Esophagus mucosa (tissue), 1 donor: Measurements from ENCODE around the gene RSL24D1. TPM values are rescaled to one million over a fixed set of nuclear protein-coding genes. Genes with fewer than 3 reads are reported as not detected.

Source experiments
- ATAC-seq: fragments of 200-7000 bp; cut with Tn5 transposase; one replicate; pipeline ENCODE4 v1.9.1; 2020
- total RNA-seq: library from RNA; stranded (reverse); gene quantifications from one replicate; pipeline ENCODE4 v1.2.4, GENCODE V29; 2023
- donor health status: DM: yes; HTN: yes; CAD: no.

Gene RSL24D1
- total RNA-seq: 47.7 TPM

DNA sequence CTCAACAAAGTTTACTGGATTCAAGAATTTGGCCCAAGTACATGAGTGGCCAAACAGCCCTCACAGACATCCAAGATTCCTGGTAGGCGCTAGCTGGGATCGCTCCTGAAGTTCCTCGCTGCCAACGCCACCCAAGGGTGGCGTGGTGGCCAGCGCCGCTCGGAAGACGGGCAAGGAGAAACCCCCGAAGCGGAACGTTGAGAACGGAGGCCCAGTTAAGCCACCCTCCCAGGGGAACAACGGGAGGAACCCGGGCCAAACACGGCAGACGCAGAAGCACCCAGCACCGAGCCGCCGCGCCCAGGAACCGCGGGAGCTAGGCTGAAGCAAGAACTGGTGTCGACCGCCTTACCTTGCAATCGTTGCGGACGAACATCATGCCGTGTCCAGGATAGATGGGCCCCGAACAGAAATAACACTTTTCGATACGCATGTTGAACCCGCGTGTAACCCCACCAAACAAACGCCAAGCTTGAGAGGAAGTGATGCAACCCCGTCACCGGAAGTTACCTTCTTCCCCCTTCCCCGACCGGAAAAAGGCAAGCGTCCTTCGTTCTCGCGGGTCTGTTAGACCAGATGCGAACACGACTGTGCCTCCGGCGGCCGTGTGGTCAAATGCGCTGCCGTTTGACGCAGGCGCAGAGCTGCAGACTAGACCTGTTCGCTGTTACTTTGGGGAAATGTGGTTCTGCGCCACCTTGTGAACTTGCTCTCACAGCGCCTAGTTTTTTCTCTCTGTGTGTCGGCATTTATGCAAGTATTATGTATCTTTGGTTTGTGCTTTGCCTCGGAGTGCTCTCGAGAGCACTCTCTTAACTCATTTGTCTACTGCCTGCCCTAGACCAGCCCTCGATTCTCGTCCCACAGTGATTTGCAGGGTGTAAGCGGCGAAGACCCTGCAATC, at the start of gene RSL24D1:
Gene RSL24D1 (minus strand): TSS at position 484 of the 904 bp plus-strand sequence. CDS start 51 bp downstream, at position 433.
- peak; percentile 99 for ATAC-seq

GRCh38 chr15:55245059-55245458, 48.3 kb upstream of the RSL24D1 start:
- ATAC-seq: no peak

DNA sequence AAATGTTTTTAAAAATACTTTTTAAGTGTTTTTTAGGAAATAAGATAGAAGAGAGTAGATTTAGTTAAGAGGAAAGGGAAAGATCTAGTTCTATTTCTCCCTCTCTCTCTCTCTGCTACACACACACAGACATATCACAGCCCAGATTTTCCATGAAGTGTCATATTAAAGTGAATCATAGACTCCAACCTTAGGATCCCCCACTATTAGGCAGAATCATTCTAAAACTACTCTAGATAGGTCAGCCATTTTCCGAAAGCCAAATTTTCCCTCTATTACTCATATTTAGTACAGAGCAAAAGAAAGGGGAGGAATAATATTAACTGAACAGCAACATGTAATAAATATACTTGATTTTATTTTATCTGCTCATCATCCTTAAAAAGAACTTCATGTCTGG, 45.1 kb upstream of the RSL24D1 start:
- no peak for ATAC-seq

GRCh38 chr15:55241186-55241585, 44.4 kb upstream of the RSL24D1 start:
- ATAC-seq: no peak

GRCh38 chr15:55240125-55240760, 43.5 kb upstream of the RSL24D1 start:
- no peak for ATAC-seq

- no peak for ATAC-seq
These were observed 42.8 kb upstream of the RSL24D1 start for GRCh38 chr15:55239440-55240124.

GRCh38 chr15:55238877-55239276, 42.1 kb upstream of the RSL24D1 start:
- ATAC-seq: peak; percentile 47

GRCh38 chr15:55237219-55238130, 40.7 kb upstream of the RSL24D1 start:
- no peak for ATAC-seq

- no peak for ATAC-seq
These were observed 38.9 kb upstream of the RSL24D1 start for GRCh38 chr15:55235546-55236036.

- ATAC-seq: no peak
These were observed 38.0 kb upstream of the RSL24D1 start for GRCh38 chr15:55234800-55235104.

GRCh38 chr15:55234104-55234799, 37.5 kb upstream of the RSL24D1 start:
- no peak for ATAC-seq

DNA sequence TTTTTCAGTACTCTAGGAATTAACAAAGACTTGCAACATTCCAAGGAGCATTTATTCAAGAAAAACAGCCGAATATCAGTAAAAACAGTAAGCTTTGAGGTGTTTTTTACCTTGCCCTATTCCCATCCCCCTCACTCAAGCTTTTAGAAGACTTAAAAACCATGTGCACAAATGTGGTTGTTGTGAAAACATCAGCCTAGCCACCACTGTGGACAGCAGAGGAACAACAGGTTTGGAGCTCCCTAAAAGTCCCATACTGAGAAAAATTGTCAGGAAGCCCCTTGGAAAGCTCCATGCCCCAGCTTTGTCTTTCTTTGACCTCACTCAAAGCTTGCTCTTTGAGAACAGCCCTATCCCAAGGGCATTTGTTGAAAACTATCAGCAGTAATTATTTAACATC, 34.7 kb upstream of the RSL24D1 start:
- no peak for ATAC-seq

- ATAC-seq: no peak
These were observed 34.2 kb upstream of the RSL24D1 start for GRCh38 chr15:55230953-55231352.

GRCh38 chr15:55230051-55230670, 33.4 kb upstream of the RSL24D1 start:
- ATAC-seq: no peak

DNA sequence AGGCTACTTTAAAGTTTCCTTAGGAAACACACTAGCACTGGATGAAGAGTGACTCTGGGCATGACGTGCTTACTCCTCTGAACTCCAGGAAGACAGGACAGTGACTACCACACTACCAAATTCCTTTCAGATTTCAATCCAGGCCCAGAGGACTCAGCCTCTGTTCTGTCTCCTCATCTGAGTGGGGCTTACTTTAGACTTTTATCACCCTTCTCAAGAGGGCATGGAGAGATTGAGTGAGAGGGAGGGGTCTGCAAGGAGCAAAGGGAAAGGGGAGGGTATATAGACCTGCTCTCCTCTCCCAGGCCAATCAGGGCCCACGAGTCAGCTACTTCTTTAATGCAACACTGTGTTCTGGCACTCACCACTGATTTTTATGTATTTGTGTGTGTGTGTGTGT, 29.4 kb upstream of the RSL24D1 start:
- no peak for ATAC-seq

DNA sequence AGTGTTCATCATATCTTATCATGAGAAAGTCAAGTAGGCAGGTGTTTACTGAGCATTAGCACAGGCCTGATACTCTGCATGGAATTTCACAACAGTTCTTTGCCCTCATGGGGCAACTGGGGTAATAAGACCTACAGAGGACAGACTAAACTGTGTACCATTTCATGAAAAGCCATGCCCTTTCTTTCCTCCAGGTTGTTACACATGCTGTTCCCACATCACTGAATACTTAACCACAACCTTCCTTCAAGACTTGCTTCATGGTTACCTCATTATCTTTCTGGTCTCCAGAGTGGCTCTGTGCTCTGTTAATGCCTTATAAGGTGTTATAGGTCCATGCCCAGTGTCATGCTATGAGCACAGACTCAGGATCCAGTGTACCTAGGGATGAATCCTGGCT, 28.2 kb upstream of the RSL24D1 start:
- no peak for ATAC-seq

DNA sequence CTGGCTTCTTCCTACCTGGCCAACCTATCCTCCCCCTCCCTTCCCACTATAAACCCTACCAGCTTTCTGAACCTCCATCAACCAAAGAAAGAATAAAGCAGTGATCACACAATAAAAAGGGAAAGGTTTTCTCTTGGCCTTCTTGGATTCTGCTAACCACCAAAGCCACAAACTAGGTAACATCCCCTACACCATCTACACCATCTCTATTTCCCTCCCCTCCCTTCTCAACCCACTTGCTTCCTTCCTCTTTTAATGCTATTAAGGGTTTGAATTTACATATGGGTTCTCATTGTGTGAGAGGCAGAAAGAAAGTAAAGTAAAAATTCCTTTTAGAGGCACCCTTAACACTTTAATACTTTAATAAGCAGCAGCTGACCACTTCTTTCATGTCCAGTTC, 25.8 kb upstream of the RSL24D1 start:
- no peak for ATAC-seq

DNA sequence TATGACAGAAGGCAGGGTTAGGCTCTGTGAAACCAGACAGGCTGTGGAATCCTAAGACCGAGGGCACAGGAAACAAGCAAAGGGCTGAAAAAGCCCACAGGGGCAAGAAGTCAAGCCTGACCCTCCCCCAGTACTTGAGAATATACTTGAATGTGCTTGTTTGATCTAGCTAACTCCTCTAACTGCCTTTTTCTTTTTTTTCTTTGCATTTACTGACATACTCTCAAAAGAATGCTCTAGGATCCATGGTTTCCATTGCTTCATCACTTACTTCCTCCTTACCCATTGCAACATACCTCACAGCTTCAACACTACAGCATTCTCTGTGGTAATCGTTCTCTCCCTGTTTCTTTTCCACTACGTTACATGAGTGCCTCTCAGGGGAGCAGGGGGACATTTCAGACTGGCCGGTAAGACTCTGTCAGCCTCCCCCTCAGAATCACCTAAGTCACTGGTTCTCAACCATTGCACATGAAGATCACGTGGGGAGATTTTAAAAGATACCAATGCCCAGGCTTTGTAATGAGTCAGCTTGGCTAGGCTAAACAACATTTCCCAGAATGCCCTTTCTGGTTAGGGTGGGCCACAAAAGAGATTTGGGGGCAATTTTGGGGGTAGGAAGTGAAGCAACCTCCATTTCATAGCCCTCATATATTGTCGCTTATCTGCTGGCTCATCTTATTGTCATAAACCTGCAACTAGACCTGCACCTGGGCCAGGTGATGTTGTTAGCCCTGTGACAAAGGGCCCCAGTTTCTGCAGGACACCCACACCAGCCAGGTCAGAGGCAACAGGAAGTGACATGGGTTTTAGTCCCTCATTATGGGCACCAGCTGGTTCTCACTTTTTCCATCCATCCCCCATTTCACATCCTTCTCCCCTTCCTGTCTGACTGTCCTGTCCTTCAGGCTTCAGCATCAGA, 24.6 kb upstream of the RSL24D1 start:
- ATAC-seq: peak; percentile 91

- no peak for ATAC-seq
These were observed 23.9 kb upstream of the RSL24D1 start for GRCh38 chr15:55220606-55221005.

GRCh38 chr15:55218056-55218455, 21.3 kb upstream of the RSL24D1 start:
- ATAC-seq: no peak
